ENCODE measurements around the gene GGA3.
A peak's percentile ranks its signal among the peaks of the same experiment; 100 is the strongest.
"Not testable (repeated sequence)": the region's sequence is repeated elsewhere in the genome, so short reads cannot be mapped to it uniquely, and the experiment has no call there.

The GGA3 gene, protein sequence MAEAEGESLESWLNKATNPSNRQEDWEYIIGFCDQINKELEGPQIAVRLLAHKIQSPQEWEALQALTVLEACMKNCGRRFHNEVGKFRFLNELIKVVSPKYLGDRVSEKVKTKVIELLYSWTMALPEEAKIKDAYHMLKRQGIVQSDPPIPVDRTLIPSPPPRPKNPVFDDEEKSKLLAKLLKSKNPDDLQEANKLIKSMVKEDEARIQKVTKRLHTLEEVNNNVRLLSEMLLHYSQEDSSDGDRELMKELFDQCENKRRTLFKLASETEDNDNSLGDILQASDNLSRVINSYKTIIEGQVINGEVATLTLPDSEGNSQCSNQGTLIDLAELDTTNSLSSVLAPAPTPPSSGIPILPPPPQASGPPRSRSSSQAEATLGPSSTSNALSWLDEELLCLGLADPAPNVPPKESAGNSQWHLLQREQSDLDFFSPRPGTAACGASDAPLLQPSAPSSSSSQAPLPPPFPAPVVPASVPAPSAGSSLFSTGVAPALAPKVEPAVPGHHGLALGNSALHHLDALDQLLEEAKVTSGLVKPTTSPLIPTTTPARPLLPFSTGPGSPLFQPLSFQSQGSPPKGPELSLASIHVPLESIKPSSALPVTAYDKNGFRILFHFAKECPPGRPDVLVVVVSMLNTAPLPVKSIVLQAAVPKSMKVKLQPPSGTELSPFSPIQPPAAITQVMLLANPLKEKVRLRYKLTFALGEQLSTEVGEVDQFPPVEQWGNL

GRCh38 chr17:75261336-75262111, at the start of gene GGA3, which contains the start of gene MRPS7:
TSS of gene GGA3 (minus strand) at chr17:75261606. CDS start at chr17:75261587, 19 bp downstream.
TSS of gene MRPS7 (plus strand) at chr17:75261879. CDS start at chr17:75261901, 22 bp downstream.
- peak; percentile 76 for DNase-seq

DNA sequence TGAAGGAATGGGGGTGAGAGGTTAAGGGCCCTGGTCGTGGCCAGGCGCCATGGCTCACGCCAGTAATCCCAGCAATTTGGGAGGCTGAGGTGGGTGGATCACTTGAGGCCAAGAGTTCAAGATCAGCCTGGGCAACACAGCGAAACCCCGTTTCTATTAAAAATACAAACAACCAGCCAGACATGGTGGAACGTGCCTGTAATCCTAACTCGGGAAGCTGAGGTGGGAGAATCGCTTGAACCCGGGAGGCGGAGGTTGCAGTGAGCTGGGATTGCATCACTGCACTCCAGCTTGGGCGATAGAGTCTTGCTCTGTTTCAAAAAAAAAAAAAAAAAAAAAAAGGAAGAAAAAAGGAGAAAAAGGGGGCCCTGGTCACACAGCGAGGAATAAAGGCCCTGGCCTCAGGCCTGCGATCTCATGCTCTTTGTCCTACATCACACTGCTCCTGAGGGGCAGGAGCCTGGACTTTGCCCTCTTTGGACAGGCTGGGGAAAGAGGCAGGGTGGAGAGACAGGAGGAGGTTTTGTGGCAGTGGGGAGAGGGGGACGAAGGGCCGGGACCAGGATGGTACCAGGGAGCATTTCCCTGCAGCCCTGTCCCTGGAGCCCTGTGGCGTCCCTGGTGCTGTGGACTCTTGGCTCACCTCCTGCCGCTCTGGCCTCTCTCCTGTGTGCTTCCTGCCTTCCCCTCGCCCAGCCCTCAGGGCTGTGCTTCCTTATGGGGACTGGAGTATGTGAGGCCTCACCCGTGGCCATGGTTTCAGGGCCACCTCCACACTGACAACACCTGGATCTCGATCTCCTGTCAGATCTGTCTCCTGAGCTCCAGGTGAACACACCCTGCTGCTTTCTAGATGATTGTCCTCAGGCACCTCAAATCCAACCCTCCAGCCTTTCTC, 47.6 kb upstream of the GGA3 start:
- DNase-seq = no peak

- DNase-seq = no peak
Observed at GRCh38 chr17:75307957-75308731, 46.7 kb upstream of the GGA3 start.

GRCh38 chr17:75301502-75302206, 40.2 kb upstream of the GGA3 start:
- DNase-seq = no peak

GRCh38 chr17:75301049-75301448, 39.6 kb upstream of the GGA3 start:
- no peak for DNase-seq

- no peak for DNase-seq
Observed at GRCh38 chr17:75300280-75300679, 38.9 kb upstream of the GGA3 start.

DNA sequence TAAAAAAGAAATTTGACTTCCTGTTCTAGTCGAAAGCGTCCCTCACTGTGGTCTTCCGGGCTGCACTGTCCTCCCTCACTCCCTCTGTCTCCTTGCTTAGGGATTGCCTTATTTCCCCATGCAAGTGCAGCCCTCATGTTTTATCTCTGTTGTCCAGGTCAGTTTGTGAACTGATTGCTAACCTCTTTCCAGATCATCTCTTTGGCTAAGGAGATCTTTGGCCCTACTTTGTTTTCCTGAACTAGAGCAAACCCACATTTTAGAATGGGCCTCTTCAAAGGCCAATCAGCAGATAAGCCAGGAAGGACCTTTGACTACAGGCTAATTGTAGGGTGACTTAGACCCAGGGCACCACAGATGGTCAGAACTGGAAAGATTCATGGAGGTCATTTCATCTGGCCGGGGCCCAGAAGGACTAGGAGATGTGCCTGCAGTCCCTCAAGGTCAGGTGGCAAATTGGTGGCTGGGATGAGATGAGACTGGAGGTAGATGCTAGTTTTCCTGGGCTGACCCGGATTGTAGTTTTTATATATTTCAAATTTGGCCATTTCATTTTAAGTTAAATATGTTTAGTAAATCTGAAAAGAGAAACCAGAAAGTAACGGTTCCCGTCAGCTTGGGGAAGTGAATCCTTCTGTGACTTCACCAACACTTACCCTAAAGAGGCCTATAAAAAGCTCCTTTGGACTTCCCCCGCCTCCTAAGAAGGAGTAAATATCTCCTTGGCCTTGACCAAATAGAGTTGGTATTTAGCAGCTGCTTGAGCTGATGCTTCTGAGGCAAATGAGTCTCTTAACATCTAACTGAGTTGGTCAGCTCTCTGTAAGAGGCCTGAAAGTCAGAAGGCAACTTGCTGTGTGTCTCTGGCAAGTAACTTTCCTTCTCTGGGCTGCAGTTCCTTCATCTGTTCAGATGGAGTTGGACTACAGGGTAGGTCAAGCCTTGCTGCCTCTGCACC, 34.1 kb upstream of the GGA3 start:
- no peak for DNase-seq

DNA sequence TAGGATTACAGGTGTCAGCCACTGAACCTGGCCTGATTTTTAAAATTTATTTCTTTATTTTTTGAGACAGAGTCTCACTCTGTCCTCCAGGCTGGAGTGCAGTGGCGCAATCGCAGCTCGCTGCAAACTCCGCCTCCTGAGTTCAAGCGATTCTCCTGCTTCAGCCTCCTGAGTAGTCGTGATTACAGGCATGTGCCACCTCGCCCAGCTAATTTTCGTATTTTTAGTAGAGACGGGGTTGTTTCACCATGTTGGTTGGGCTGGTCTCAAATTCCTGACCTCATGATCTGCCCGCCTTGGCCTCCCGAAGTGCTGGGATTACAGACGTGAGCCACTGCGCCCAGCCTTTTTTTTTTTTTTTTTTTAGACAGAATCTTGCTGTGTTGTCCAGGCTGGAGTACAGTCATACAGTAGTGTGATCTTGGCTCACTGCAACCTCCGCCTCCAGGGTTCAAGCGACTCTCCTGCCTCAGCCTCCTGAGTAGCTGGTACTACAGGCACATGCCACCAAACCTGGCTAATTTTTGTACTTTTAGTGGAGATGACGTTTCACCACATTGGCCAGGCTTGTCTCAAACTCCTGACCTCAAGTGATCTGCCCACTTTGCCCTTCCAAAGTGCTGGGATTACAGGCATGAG, 31.5 kb upstream of the GGA3 start:
- not testable (repeated sequence) for DNase-seq

DNA sequence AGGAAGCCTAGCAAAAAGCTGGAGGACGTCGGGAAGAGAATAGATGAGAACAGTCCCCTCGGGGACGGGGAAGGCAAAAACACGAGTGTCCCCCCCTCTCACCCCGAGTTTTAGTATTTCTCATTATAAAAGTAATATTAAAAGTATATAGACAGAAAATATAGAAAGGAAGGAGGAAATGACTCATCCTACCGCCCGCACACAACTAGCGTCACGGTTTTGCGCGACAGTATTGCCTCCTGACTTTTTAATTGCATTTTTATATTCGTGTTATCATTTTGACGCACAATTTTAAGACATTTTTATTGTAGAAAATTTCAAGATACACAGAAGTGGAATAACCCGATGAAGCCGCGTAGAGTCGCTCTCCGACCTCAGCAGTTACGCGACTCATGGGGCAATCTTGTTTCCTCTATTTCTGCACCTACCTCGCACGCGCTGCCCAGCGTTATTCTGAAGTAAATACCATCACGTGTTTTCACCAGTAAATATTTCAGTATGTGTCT, 28.5 kb upstream of the GGA3 start:
- no peak for DNase-seq

DNA sequence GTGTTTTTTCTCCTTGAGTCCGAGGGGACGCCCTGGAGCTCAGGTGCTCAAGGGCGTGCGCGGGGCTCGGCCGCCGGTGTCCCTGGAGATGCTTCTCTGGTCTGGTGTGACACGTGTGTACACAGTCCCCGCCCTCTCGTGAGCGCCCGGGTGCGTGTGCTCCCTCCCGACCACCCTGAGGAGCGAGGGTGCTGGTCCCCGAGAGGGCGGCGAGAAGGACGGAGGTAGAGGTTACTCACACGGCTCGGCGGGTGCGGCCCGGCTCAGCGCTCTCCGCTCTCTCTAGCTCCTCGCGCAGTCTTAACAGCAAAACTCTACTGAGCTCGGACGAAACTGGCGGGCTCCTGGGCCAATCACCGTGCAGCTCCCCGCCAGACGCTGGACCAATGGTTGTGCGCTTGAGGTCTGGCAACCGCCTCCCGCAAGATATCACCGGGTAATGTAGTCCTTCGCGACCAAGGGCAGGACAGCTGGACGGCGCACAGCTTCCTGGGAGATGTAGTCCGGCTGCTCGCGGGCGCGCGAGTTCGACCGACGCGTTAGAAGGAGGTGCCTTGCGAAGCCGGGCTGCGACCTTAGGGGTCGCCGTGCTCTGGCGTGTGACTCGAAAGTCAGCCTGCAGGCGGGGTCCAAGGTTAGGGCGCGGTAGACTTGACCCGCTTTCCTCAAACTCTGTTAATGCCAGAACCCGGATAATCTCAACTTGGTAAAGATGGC, 27.9 kb upstream of the GGA3 start, which contains the start of gene SLC25A19:
Gene SLC25A19 (minus strand): TSS at position 319 of the 717 bp plus-strand sequence. CDS start 2,669 bp downstream, outside the sequence.
- peak; percentile 86 for DNase-seq

DNA sequence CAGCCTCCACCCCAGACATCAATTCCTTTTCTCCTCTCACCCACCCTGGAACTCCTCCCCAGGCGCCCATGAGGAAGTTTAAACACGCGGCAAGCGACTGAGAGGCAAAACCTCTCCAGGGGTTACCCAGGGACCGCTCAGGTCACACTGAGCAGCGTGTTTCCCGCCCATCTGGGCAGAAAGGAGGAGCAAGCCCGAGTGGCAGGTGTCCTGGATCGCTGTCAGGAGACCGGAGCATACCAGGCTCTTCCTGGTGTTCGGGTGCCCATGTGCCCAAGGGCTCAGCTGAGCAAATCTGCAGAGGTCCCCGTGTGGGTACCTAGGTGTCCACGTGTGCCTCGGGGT, 27.3 kb upstream of the GGA3 start:
- no peak for DNase-seq

DNA sequence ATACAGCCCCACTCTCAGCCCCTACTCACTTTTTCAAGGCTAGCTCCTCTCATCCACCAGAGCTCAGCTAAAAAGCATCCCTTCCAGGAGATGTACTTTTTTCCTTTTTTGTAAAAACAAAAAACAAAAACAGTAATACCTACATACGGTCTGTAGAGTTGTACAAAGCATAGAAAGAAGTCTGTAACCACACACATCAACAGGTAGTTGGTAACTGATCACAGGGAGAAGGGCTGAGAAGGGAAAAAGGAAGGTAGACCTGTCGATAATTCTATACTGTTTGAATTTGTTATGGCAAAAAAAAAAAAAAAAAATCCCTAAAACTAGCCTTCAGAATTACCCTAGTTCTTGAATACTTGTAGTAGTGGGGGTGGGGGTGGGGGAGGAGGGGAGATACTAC, 27.0 kb upstream of the GGA3 start:
- no peak for DNase-seq

DNA sequence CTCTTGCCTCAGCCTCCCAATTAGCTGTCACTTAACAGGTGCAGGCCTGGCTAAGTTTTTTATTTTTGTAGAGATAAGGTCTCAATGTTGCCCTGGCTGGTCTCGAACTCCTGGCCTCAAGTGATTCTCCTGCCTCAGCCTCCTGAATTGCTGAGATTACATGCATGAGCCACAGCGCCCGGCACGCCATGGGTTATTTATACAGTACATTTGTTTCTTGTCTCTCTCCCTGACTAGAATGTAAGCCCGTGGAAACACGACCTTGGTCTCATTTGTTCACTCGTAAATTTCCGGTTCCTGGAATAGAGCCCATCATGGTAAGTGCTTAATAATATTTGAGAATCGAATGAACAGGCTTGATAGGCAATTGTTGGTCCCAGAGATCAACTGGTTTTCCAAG, 25.8 kb upstream of the GGA3 start:
- no peak for DNase-seq

DNA sequence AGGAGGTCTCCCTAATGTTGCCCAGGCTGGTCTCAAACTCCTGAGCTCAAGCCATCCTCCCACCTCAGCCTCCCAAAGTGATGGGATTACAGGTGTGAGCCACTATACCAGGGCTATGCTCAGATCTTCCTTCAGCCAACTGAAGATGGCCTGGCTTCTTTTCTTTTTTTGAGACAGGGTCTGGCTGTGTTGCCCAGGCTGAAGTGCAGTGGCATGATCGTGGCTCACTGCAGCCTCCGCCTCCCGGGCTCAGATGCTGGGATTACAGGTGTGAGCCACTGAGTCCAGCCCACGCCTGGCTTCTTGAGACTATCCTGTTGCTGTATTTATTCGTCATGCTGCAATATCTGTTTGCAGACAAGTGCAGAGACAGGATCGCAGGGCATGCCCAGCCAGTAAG, 23.7 kb upstream of the GGA3 start:
- DNase-seq = no peak

- DNase-seq = not testable (repeated sequence)
Observed at GRCh38 chr17:75280189-75280588, 18.8 kb upstream of the GGA3 start.

GRCh38 chr17:75277664-75278071, 16.3 kb upstream of the GGA3 start:
- no peak for DNase-seq

- DNase-seq = no peak
Observed at GRCh38 chr17:75273977-75274708, 12.7 kb upstream of the GGA3 start.

DNA sequence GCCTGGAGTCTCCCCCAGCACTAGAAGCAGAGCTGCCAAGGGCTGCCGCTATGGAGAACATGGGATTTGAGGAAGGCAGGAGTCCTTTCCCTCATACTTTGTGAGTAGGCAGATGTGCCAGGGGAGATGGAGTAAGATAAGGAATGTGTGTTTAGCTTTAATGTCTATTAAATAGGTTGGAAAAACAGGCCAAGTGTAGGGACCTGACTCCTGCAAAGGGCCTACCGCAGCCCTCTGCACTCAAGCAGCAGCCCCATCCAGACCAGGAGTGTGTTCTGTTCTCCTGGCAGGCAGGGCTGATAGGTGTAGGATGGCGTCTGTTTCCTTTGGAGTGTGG, 11.4 kb upstream of the GGA3 start:
- DNase-seq = no peak

Data from NCI-H2029 treated with DMSO at 0.1 percent for 48 hours (cell line).